ENCODE data around the gene ADORA2B. TPM values are rescaled to one million over a fixed set of nuclear protein-coding genes. Genes with fewer than 3 reads are reported as not detected.
A peak's percentile ranks its signal among the peaks of the same experiment; 100 is the strongest.

ADORA2B gene
- total RNA-seq, 1 donor from 2014 or later, result 7.2 TPM

DNA sequence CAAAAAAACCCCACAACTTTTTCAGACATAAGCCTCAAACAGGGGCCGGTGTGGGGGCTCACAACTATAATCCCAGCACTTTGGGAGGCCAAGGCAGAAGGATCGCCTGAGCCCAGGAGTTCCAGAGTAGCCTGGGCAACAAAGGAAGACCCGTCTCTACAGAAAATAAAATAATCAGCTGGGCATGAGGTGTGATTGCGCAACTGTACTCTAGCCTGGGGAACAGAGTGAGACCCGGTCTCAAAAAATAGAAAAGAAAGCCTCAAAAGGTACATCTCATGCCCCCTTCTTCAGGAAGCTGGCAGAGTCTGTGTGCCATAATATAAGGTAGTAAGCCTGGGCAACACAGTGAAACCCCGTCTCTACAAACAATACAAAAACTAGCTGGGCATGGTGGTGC lies 51.4 kb downstream of the ADORA2B start:
- DNase-seq, result no peak

GRCh38 chr17:15998031-15998562 lies 53.2 kb downstream of the ADORA2B start:
- no peak for DNase-seq

GRCh38 chr17:15999141-15999973 lies 54.4 kb downstream of the ADORA2B start, which contains the start of the genes TTC19 and ZSWIM7:
Gene TTC19 (plus strand): TSS chr17:15999824. CDS start chr17:15999849, 25 bp downstream.
Gene ZSWIM7 (minus strand): TSS chr17:15999704. CDS start chr17:15999594, 110 bp downstream.
- peak; percentile 98 for DNase-seq

- peak; percentile 70 for DNase-seq
Measured at GRCh38 chr17:15999974-16000827, 55.3 kb downstream of the ADORA2B start.

- no peak for DNase-seq
Measured at GRCh38 chr17:16001226-16001897, 56.4 kb downstream of the ADORA2B start.

GRCh38 chr17:16002708-16003260 lies 57.9 kb downstream of the ADORA2B start:
- no peak for DNase-seq

- DNase-seq, result no peak
Measured at GRCh38 chr17:16003841-16004240, 58.9 kb downstream of the ADORA2B start.

GRCh38 chr17:16005636-16006035 lies 60.7 kb downstream of the ADORA2B start:
- DNase-seq, result no peak

DNA sequence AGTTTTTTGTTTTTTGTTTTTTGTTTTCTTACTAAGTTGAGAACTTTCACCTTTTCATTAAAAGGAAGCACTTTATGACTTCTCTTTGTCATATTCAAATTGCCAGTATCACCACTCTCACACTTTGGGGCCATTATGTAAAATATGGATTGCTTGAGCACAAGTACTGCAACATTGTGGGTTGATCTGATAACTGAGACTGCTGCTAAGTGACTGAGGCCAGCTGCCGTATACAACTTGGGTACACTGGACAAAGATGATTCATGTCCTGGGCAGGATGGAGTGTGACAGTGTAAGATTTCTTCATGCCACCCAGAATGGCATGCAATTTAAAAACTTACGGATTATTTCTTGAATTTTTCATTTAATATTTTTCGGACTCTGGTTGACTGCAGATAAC lies 62.5 kb downstream of the ADORA2B start:
- DNase-seq, result no peak

GRCh38 chr17:16013943-16014407 lies 69.0 kb downstream of the ADORA2B start:
- DNase-seq, result peak; percentile 39

DNA sequence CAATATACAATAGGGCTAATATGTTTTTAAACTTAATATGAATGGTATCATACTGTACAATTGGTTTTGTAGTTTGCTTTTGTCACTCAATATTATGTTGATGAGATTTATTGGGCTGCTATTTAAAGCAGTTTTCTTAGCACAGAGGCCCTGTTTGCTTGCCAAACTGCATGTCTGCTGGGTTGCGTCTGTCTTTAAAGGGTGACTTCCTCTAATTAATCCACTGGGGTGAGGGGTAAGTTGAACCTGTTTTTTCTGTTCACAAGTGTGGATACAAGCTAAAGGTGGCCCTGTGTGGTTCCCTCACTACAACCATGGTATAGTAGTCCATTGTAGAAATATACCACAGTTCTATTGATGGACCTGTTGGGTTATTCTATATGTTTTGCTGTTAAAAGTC lies 74.4 kb downstream of the ADORA2B start:
- no peak for DNase-seq

- no peak for DNase-seq
Measured at GRCh38 chr17:16023881-16024280, 79.0 kb downstream of the ADORA2B start.

DNA sequence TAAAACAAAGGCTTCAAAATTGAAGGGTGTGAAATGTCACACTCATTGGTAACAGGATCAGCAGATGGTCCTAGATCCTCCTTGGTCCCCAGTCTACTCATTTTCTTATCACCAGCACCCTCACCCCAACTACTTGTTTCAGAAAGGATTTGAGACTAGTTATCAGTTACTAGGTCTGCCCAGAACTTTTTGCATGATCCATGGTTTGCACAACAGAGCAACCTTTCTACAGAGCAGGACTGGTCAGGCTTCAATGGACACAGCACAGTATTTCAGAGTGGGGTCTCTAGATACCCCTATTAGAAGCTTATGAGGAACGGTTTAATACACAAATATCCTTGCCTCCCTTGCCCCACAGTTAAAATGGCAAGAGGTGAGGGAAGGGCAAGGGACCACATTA lies 80.3 kb downstream of the ADORA2B start:
- DNase-seq, result no peak

Other genes with a start within 250 kb of the ADORA2B start
- gene ZNF286A, start 245.4 kb upstream of the ADORA2B start, total RNA-seq, result 25.2 TPM
- gene TBC1D26, start 212.8 kb upstream of the ADORA2B start, total RNA-seq, result not detected
- gene ZSWIM7, start 54.6 kb downstream of the ADORA2B start, total RNA-seq, result 41.6 TPM
- gene TTC19, start 54.7 kb downstream of the ADORA2B start, total RNA-seq, result 78.3 TPM